Neural crest cell (in vitro differentiated cells): ENCODE results near the gene SYT14. TPM values are rescaled to one million over a fixed set of nuclear protein-coding genes. Genes with fewer than 3 reads are reported as not detected.
A peak's percentile ranks its signal among the peaks of the same experiment; 100 is the strongest.

Experiments used
- DNase-seq: peaks from one replicate; pipeline ENCODE4 v3.0.0; 2021; ENCODE audit warnings: low read depth, mixed read lengths, low spot score
- H3K27ac Mint-ChIP-seq: one replicate; pipeline ENCODE4 v1.8.0; 2021; ENCODE audit warnings: mild to moderate bottlenecking, mixed read lengths; ENCODE audit not compliant: unreplicated experiment
- H3K27me3 Mint-ChIP-seq: 2 replicates; pipeline ENCODE4 v1.8.0; 2021; ENCODE audit warnings: low read depth, mild to moderate bottlenecking, mixed read lengths
- H3K36me3 Mint-ChIP-seq: 2 replicates; pipeline ENCODE4 v1.8.0; 2021; ENCODE audit warnings: low read depth, mild to moderate bottlenecking, mixed read lengths
- H3K4me1 Mint-ChIP-seq: 2 replicates; pipeline ENCODE4 v1.8.0; 2021; ENCODE audit warnings: mixed read lengths
- H3K4me3 Mint-ChIP-seq: one replicate; pipeline ENCODE4 v1.8.0; 2021; ENCODE audit warnings: mild to moderate bottlenecking, mixed read lengths
- H3K9me3 Mint-ChIP-seq: 2 replicates; pipeline ENCODE4 v1.8.0; 2021; ENCODE audit warnings: mixed read lengths
- CTCF ChIP-seq: fragments of 200-600 bp; sonication (generic); conservative IDR thresholded peaks from 2 replicates; pipeline ENCODE4 v1.5.0; 2021; ENCODE audit warnings: antibody characterized with exemption, mild to moderate bottlenecking
- total RNA-seq: library from RNA; stranded (reverse); gene quantifications from 2 replicates; pipeline ENCODE4 v1.2.1, GENCODE V29; 2021

Gene SYT14
- total RNA-seq, 1 donor from 2014 or later: 3.6 TPM

GRCh38 chr1:210074904-210075303 lies 136.9 kb downstream of the SYT14 start:
- Mint-ChIP-seq H3K36me3 (no peaks in the 10 kb centered on the region), H3K4me1 (peaks cover 18% of the 10 kb centered on the region), H3K4me3 (no peak overlapping the region), H3K27me3 (no peaks in the 10 kb centered on the region), H3K9me3 (peaks cover 3% of the 10 kb centered on the region), H3K27ac (peak overlapping the region; percentile 87)
- no peak for TF ChIP-seq CTCF
- no peak for DNase-seq

DNA sequence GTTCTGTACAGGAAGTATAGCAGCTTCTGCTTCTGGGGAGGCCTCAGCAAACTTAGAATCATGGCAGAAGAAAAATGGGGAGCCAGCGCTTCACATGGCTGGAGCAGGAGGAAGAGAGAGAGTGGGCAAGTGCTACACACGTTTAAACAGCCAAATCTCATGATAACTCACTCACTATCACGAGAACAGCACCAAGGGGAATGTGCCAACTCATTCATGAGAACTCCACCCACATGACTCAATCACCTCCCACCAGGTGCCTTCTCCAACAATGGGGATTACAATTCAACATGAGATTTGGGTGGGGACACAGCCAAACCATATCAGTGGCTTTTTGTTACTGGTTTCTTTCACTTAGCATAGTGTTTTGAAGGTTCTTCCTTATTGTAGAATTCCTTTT lies 138.6 kb downstream of the SYT14 start:
- H3K36me3 Mint-ChIP-seq: no peaks in the 10 kb centered on the region
- H3K4me1 Mint-ChIP-seq: peaks cover 8% of the 10 kb centered on the region
- TF ChIP-seq CTCF: no peak
- H3K9me3 Mint-ChIP-seq: peaks cover 3% of the 10 kb centered on the region
- no peak overlapping the region for H3K4me3 Mint-ChIP-seq
- H3K27me3 Mint-ChIP-seq: no peaks in the 10 kb centered on the region
- no peak overlapping the region for H3K27ac Mint-ChIP-seq
- DNase-seq: no peak

GRCh38 chr1:210081494-210081893 lies 143.5 kb downstream of the SYT14 start:
- Mint-ChIP-seq H3K27ac (no peak overlapping the region), H3K9me3 (peaks cover under 1% of the 10 kb centered on the region), H3K27me3 (no peaks in the 10 kb centered on the region), H3K36me3 (no peaks in the 10 kb centered on the region), H3K4me1 (no peaks in the 10 kb centered on the region), H3K4me3 (no peak overlapping the region)
- no peak for TF ChIP-seq CTCF
- no peak for DNase-seq

DNA sequence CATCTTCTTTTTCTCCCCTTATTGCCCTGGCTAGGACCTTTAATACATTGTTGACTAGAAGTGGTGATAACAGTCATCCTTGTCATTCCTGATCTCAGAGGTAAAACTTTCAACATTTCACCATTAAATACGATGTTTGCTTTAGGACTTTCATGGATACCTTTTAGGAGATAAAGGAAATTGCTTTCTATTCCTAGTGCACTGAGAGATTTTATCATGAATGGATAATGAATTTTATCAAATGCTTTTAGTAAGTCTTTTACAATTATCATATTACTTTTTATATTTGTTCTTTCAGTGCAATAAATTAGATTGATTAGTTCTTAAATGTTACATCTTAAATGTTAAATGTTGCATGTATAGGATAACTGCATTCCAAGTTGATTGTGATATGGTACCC lies 147.3 kb downstream of the SYT14 start:
- H3K27me3 Mint-ChIP-seq: no peaks in the 10 kb centered on the region
- no peaks in the 10 kb centered on the region for H3K4me1 Mint-ChIP-seq
- no peak for DNase-seq
- H3K4me3 Mint-ChIP-seq: no peak overlapping the region
- H3K27ac Mint-ChIP-seq: no peak overlapping the region
- TF ChIP-seq CTCF: no peak
- H3K9me3 Mint-ChIP-seq: no peaks in the 10 kb centered on the region
- no peaks in the 10 kb centered on the region for H3K36me3 Mint-ChIP-seq

GRCh38 chr1:210087058-210087457 lies 149.0 kb downstream of the SYT14 start:
- Mint-ChIP-seq H3K4me1 (no peaks in the 10 kb centered on the region), H3K27me3 (no peaks in the 10 kb centered on the region), H3K9me3 (no peaks in the 10 kb centered on the region), H3K36me3 (no peaks in the 10 kb centered on the region), H3K4me3 (no peak overlapping the region), H3K27ac (no peak overlapping the region)
- TF ChIP-seq CTCF: no peak
- DNase-seq: no peak

GRCh38 chr1:210089855-210090254 lies 151.8 kb downstream of the SYT14 start:
- Mint-ChIP-seq H3K27ac (no peak overlapping the region), H3K36me3 (no peaks in the 10 kb centered on the region), H3K4me1 (no peaks in the 10 kb centered on the region), H3K9me3 (no peaks in the 10 kb centered on the region), H3K27me3 (no peaks in the 10 kb centered on the region), H3K4me3 (no peak overlapping the region)
- DNase-seq: no peak
- no peak for TF ChIP-seq CTCF
